C4-2B (cell line): ENCODE results near the gene BCL7A.
"Not testable (repeated sequence)": the region's sequence is repeated elsewhere in the genome, so short reads cannot be mapped to it uniquely, and the experiment has no call there.

Experiments used
- H3K27ac ChIP-seq: fragments of 450-650 bp; 2 replicates; pipeline ENCODE4 v1.5.1; 2017
- CTCF ChIP-seq: fragments of 450-650 bp; conservative IDR thresholded peaks from 2 replicates; pipeline ENCODE4 v1.5.1; 2017; ENCODE audit warnings: mild to moderate bottlenecking
- ZFX ChIP-seq: fragments of 450-650 bp; IDR thresholded peaks from 2 replicates; pipeline ENCODE4 v1.6.1; 2017

BCL7A gene

GRCh38 chr12:122097584-122097926, 75.9 kb downstream of the BCL7A start:
- peak overlapping the region; percentile 93 for H3K27ac ChIP-seq
- no peak for TF ChIP-seq CTCF
- no peak for TF ChIP-seq ZFX

- H3K27ac ChIP-seq, result peak overlapping the region; percentile 93
- no peak for TF ChIP-seq ZFX
- no peak for TF ChIP-seq CTCF
Observed at GRCh38 chr12:122097927-122098756, 76.5 kb downstream of the BCL7A start.

GRCh38 chr12:122099280-122099749, 77.6 kb downstream of the BCL7A start:
- H3K27ac ChIP-seq, result peak overlapping the region; percentile 93
- TF ChIP-seq CTCF, result no peak
- no peak for TF ChIP-seq ZFX

- peak overlapping the region; percentile 93 for H3K27ac ChIP-seq
- TF ChIP-seq CTCF, result no peak
- TF ChIP-seq ZFX, result no peak
Observed at GRCh38 chr12:122099856-122100255, 78.2 kb downstream of the BCL7A start.

GRCh38 chr12:122100568-122100967, 78.9 kb downstream of the BCL7A start:
- TF ChIP-seq ZFX (no peak), CTCF (no peak)
- H3K27ac ChIP-seq, result no peak overlapping the region

GRCh38 chr12:122102331-122102730, 80.6 kb downstream of the BCL7A start:
- no peak overlapping the region for H3K27ac ChIP-seq
- no peak for TF ChIP-seq CTCF
- no peak for TF ChIP-seq ZFX

GRCh38 chr12:122104844-122105243, 83.2 kb downstream of the BCL7A start:
- no peak overlapping the region for H3K27ac ChIP-seq
- TF ChIP-seq CTCF (no peak), ZFX (no peak)

GRCh38 chr12:122105496-122105895, 83.8 kb downstream of the BCL7A start:
- H3K27ac ChIP-seq, result not testable (repeated sequence)
